HG03342 (cell line): ENCODE measurements around the gene TMSB4X.

ENCODE experiments used
- ATAC-seq: cut with Tn5 transposase; IDR thresholded peaks from one replicate; pipeline ENCODE4 v1.9.1; 2021; ENCODE audit warnings: mild to moderate bottlenecking, moderate library complexity; ENCODE audit not compliant: unreplicated experiment

Gene TMSB4X

GRCh38 chrX:12993826-12994225, 18.9 kb downstream of the TMSB4X start:
- no peak for ATAC-seq

GRCh38 chrX:12994321-12994720, 19.4 kb downstream of the TMSB4X start:
- ATAC-seq, result no peak

GRCh38 chrX:12996934-12997435, 22.1 kb downstream of the TMSB4X start:
- ATAC-seq, result no peak

GRCh38 chrX:12997906-12998687, 23.2 kb downstream of the TMSB4X start:
- no peak for ATAC-seq

GRCh38 chrX:12999422-12999821, 24.5 kb downstream of the TMSB4X start:
- ATAC-seq, result no peak

- peak; percentile 51 for ATAC-seq
These were observed 25.4 kb downstream of the TMSB4X start for GRCh38 chrX:13000301-13000811.

- ATAC-seq, result no peak
These were observed 26.2 kb downstream of the TMSB4X start for GRCh38 chrX:13001097-13001496.

GRCh38 chrX:13001961-13002671, 27.2 kb downstream of the TMSB4X start:
- no peak for ATAC-seq

- ATAC-seq, result peak; percentile 69
These were observed 31.0 kb downstream of the TMSB4X start for GRCh38 chrX:13005661-13006473.

- no peak for ATAC-seq
These were observed 32.7 kb downstream of the TMSB4X start for GRCh38 chrX:13007519-13008188.

GRCh38 chrX:13008189-13008533, 33.3 kb downstream of the TMSB4X start:
- peak; percentile 32 for ATAC-seq

- no peak for ATAC-seq
These were observed 33.9 kb downstream of the TMSB4X start for GRCh38 chrX:13008851-13009250.

GRCh38 chrX:13009273-13009672, 34.4 kb downstream of the TMSB4X start:
- ATAC-seq, result no peak

- ATAC-seq, result no peak
These were observed 34.9 kb downstream of the TMSB4X start for GRCh38 chrX:13009844-13010243.

GRCh38 chrX:13010546-13010945, 35.6 kb downstream of the TMSB4X start:
- no peak for ATAC-seq

- ATAC-seq, result peak; percentile 91
These were observed 38.6 kb downstream of the TMSB4X start for GRCh38 chrX:13013363-13014110.

GRCh38 chrX:13014111-13015096, 39.5 kb downstream of the TMSB4X start:
- ATAC-seq, result peak; percentile 35

- ATAC-seq, result no peak
These were observed 40.8 kb downstream of the TMSB4X start for GRCh38 chrX:13015536-13016236.
